Measurements from ENCODE around the gene MICAL3.
"Not testable (repeated sequence)": the region's sequence is repeated elsewhere in the genome, so short reads cannot be mapped to it uniquely, and the experiment has no call there.

Gene MICAL3

GRCh38 chr22:18059094-18059417 lies 34.7 kb upstream of the MICAL3 start:
- DNase-seq (ENCODE audit: low read depth in 2 of 2): no peak

- no peak for DNase-seq (ENCODE audit: low read depth in 2 of 2)
These were observed 34.2 kb upstream of the MICAL3 start for GRCh38 chr22:18058371-18059093.

- DNase-seq (ENCODE audit: low read depth in 2 of 2): peak; percentile 89 to 91
These were observed 33.3 kb upstream of the MICAL3 start for GRCh38 chr22:18057568-18058209.

- DNase-seq (ENCODE audit: low read depth in 2 of 2): no peak
These were observed 32.6 kb upstream of the MICAL3 start for GRCh38 chr22:18056807-18057474.

GRCh38 chr22:18056161-18056666 lies 31.9 kb upstream of the MICAL3 start:
- peak in 1 of 2 experiments; percentile 29 for DNase-seq (ENCODE audit: low read depth in 2 of 2)

GRCh38 chr22:18055619-18056160 lies 31.3 kb upstream of the MICAL3 start:
- DNase-seq (ENCODE audit: low read depth in 2 of 2): no peak

- DNase-seq (ENCODE audit: low read depth in 2 of 2): not testable (repeated sequence)
These were observed 29.0 kb upstream of the MICAL3 start for GRCh38 chr22:18053216-18053946.

- DNase-seq (ENCODE audit: low read depth in 2 of 2): not testable (repeated sequence)
These were observed 26.8 kb upstream of the MICAL3 start for GRCh38 chr22:18051113-18051512.

GRCh38 chr22:18050065-18050464 lies 25.7 kb upstream of the MICAL3 start:
- DNase-seq (ENCODE audit: low read depth in 2 of 2): no peak

GRCh38 chr22:18048441-18048898 lies 24.1 kb upstream of the MICAL3 start:
- no peak for DNase-seq (ENCODE audit: low read depth in 2 of 2)

GRCh38 chr22:18048041-18048440 lies 23.7 kb upstream of the MICAL3 start:
- DNase-seq (ENCODE audit: low read depth in 2 of 2): no peak

- no peak for DNase-seq (ENCODE audit: low read depth in 2 of 2)
These were observed 21.4 kb upstream of the MICAL3 start for GRCh38 chr22:18045794-18046193.

GRCh38 chr22:18044548-18045271 lies 20.3 kb upstream of the MICAL3 start:
- no peak for DNase-seq (ENCODE audit: low read depth in 2 of 2)

- no peak for DNase-seq (ENCODE audit: low read depth in 2 of 2)
These were observed 18.3 kb upstream of the MICAL3 start for GRCh38 chr22:18042685-18043084.

GRCh38 chr22:18040898-18041297 lies 16.5 kb upstream of the MICAL3 start:
- DNase-seq (ENCODE audit: low read depth in 2 of 2): not testable (repeated sequence)

GRCh38 chr22:18035751-18036150 lies 11.4 kb upstream of the MICAL3 start:
- DNase-seq (ENCODE audit: low read depth in 2 of 2): no peak

GRCh38 chr22:18034076-18034475 lies 9.7 kb upstream of the MICAL3 start:
- no peak for DNase-seq (ENCODE audit: low read depth in 2 of 2)

GRCh38 chr22:18033204-18033998 lies 9.0 kb upstream of the MICAL3 start:
- DNase-seq (ENCODE audit: low read depth in 2 of 2): no peak

- peak in 1 of 2 experiments; percentile 57 for DNase-seq (ENCODE audit: low read depth in 2 of 2)
These were observed 8.2 kb upstream of the MICAL3 start for GRCh38 chr22:18032455-18033101.

Data from fibroblast of skin of left quadriceps (primary cell).